GM12873 (cell line): ENCODE measurements around the gene PPP2R2C.

Experiments
- TF ChIP-seq, protein P1 (sequence below): IDR thresholded peaks from 2 replicates; pipeline ENCODE4 v1.5.1; 2012; ENCODE audit warnings: low read depth, mild to moderate bottlenecking, moderate library complexity, low read length, control low read depth; ENCODE audit not compliant: insufficient read depth; ENCODE audit errors: missing control alignments

Gene PPP2R2C

DNA sequence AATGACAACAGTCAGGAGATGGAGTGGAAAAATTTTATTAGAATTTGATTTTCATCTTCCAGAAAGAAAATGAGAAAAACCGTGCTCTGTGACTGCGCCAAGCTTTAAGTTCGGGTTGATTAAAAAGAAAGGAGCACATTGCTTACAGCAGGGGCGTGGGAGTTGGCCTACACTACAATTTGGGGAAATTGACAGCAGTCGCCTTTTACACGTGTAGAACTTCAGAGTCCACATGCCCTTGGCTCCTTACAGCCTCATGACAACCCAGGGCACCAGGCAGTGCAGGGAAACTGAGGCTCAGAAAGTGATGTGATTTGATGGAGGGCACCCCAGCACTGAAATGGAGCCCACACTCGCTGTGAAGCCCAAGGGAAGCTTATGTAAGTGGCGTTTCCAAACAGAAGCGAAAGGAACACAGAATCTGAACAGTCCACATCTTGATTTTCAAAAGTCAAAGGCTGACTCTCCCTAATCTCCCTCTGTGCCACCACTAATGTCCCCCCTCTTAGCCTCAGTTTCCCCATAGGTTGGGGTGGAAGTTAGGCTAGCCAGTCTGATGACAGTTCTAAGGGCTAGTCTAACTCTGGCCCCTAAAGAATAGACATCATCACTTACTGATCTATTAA, 5.5 kb downstream of the PPP2R2C start:
- TF ChIP-seq, protein P1, sequence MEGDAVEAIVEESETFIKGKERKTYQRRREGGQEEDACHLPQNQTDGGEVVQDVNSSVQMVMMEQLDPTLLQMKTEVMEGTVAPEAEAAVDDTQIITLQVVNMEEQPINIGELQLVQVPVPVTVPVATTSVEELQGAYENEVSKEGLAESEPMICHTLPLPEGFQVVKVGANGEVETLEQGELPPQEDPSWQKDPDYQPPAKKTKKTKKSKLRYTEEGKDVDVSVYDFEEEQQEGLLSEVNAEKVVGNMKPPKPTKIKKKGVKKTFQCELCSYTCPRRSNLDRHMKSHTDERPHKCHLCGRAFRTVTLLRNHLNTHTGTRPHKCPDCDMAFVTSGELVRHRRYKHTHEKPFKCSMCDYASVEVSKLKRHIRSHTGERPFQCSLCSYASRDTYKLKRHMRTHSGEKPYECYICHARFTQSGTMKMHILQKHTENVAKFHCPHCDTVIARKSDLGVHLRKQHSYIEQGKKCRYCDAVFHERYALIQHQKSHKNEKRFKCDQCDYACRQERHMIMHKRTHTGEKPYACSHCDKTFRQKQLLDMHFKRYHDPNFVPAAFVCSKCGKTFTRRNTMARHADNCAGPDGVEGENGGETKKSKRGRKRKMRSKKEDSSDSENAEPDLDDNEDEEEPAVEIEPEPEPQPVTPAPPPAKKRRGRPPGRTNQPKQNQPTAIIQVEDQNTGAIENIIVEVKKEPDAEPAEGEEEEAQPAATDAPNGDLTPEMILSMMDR: no peak

DNA sequence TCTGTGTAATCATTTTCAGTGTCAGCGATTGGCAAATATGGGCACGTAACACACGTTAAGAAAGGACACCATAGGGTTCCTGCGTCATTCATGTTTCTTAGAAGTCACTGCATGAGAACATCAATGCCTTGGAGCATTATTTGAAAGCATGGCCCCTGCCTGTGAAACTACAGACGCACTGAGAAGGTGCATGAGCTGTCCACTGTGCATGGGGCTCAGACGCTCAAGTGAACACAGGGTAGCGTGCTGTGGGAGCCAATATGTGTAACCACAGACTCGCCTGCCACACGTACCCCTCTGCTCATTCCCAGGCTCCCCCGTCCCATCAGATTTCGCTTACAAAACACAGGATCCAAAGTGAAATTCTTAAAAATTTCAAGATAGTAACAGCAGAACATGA, 6.5 kb downstream of the PPP2R2C start:
- TF ChIP-seq, protein P1: no peak

DNA sequence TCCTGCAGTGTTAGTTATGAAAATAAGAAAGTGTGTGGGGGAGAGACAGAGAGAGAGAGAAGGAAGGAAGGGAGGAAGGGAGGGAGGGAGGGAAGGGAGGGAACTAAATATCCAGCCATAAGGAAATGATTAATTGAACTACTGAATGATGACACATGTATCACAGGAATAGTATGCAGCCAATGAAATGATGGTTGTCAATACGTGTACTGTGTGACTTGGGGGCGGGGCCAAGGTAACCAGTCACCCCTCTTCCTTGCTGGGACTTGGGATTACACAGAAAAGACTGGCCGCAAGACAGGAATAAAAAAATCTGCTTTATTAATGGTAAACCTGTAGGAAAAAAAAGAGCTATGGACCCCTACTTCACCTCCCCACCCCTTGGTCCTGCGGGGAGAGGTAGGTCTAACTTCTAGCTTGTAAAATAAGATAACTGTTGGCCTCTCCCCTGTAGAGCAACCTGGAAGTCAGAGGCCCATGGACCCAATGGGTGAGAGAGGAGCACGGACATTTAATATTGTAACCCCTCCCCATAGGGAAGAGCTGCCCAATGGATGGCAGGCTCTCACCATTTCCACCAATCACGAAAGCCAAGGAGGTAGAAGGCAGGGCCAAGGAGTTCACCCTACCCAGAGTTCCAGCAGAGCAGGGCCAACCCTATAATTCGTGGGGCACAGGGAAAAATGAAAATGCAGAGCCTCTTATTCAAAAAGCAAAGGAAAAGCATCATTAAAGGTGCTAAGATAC, 7.4 kb downstream of the PPP2R2C start:
- TF ChIP-seq, protein P1: no peak

DNA sequence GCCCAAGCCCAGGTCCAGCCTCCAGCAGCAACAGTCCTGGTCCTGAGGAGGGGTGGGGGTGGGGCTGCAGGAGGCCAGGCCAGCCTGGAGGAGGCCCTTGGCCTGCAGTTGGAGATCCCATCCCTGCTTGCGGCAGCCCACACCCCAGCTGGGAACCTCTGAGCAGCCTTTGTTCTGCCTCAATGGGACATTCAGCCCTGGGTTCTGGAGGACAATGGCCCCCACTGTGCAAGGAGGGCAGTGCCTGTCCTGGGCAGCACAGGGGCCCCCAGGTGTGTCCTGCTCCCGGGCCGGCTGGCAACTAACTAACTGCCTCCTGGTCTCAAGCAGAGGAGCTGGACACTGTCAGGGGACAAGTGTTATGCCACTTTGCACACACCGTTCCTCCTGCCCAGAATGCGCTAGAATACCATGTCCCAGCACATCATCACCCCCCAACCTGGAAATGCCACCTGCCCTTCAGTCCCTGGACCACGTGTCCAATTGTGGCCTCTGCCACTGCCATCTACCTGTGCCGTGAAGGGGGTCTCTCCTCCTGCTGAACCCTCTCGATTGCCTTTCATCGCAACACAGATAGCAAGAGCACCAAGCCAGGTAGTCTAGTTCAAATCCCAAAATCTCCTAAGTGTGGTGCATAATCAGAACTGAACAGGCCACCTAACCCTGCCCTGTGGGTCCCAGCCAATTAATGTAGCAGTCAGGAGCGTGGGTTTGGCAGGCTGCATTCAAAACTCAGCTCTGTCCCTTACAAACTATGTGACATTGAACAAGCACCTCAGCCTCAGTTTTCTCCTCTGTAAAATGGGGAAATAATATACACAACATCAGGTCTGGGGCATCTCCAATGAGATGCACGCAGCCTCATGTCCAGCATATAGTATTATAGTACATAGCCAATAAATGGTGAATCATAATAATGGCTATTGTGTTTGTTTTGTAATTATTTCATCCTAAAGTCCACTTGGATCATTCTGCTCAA, 8.8 kb downstream of the PPP2R2C start:
- TF ChIP-seq, protein P1: no peak

DNA sequence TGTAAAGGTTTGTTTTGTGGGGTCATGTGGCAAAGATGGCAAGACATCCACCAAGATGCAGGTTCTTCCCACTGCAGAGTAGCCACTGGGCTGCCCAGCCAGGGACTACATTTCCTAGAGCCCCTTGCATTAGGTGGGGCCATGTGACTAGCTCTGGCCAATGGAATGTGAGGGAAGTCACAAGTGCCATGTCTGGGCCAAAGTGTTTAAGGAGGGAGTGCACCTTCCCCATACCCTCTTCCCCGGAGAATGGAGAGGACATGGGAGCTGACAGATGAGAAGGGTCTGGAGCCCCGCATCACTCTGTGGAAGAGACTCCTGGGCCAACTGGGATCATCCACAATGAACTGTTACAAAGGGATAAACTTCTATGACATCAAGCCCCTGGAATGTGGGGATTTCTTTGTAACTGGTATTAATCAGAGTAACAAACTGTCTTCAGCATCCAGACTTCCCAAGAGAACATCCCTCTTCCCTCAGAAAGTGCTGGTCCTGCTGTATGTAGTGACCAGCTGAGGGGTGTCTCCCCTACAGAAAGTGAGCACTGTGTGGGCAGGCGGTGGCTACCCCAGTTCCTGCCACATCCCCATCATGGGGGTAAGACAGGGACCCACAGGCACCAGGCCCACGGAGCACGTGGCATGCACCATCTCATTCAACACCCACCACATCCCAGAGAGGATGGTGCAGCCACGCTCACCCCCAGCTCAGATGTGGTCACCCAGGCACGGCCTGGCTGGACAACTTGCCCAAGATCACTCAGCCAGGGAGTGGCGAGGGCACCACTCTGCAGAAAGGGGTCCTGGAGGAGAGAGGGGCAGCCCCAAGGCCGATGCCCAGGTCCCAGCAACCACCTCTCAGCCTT, 10.9 kb downstream of the PPP2R2C start:
- TF ChIP-seq, protein P1: no peak

DNA sequence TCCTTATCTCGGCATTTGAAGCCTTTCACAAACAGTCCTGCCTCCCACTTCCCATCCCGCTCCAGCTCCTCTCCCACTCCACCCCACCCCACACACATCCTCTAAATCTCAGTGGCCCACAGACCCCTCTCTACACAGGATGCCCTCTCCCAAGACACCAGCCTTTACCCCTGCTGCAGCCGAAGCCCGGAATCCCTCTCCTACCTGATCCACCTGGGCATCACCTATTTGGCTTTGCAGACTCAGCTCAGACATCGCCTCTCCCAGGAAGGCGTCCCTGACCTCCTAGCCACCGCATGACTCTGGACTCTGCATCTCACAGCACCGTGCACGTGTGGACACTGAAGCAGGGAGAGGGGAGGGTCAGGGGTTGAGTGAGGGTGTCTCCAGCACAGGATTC, 11.5 kb downstream of the PPP2R2C start:
- TF ChIP-seq, protein P1: no peak

DNA sequence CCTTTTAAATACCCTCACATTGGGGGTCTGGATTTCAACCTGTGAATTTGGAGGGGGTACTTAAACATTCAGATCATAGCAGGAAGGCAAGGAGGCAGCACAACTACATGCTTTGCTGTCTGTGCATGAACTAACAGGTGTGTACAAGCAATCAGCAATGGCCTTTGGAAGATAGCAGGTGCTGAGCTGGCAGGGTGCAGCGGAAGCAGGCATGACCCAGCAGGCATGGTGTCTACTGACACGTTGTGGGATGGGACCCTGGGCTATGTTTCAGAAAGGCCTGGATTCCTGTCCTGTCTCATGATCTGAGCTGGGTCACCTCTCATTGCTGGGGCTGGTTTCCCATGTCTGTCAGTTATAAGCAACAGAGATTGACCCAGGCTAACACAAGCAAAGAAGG, 13.9 kb downstream of the PPP2R2C start:
- TF ChIP-seq, protein P1: no peak
